ENCODE data around the gene CAMK2G. TPM values are rescaled to one million over a fixed set of nuclear protein-coding genes. Genes with fewer than 3 reads are reported as not detected.
"Not testable (repeated sequence)": the region's sequence is repeated elsewhere in the genome, so short reads cannot be mapped to it uniquely, and the experiment has no call there.

The CAMK2G gene
- total RNA-seq, 1 donor from 2014 or later, result 36.6 TPM

DNA sequence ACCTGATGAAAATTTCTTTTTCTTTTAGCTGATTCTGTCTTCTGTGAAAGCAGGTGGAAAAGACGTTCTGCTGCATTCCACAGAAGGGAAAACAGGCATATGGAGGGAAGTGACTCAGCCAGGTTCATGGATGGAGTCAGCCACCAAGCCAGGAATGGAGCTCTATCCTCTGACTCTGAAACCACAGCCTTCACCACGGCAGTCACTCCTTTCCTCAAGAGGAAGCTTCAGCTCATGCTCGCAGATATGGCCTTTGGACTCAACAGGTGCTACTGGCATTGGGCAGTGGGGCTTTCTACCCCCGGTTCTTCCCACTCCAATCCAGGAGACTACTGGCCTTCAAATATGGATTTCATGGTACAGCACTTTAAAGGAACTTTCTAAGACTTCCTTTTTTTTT is 25.1 kb upstream of the CAMK2G start:
- H3K4me2 ChIP-seq, result no peak overlapping the region

DNA sequence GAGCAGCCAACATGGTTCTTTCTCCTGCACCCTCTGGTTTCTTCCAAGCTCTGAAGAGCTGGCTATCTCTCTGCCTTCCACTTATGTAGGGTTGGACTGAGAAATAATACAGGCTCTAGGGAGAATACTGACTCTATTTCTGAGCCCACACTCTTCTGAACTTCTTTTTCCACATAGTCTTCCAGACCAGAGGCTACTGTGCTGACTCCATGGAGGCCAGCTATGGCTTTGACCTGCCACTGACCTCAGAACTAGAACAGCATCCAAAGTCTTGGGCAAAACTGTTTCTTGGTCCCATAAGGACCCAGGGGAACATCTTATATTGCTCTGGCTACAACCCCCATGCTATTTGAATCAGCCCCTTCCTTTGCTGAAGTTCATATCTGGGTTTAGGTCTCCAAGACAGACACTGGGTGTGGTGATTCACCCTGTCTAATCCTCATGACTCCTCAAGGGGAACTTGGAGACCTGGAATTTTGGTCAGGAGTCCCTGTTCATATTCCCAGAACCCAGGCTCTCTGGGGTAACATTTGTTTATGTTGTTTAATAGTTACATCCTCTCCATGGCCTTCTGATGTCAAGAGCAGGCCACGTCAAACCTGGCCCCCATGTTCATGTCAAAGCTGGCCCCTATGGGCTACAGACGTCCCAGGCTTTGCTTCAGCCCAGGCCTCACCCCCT is 24.5 kb upstream of the CAMK2G start:
- H3K9me3 Mint-ChIP-seq, result no peaks in the 10 kb centered on the region
- no peak for TF ChIP-seq EZH2 (IDR thresholded peaks at IDR 0.05)
- no peak for TF ChIP-seq EZH2phosphoT487 (IDR thresholded peaks at IDR 0.05)
- TF ChIP-seq, protein P1, sequence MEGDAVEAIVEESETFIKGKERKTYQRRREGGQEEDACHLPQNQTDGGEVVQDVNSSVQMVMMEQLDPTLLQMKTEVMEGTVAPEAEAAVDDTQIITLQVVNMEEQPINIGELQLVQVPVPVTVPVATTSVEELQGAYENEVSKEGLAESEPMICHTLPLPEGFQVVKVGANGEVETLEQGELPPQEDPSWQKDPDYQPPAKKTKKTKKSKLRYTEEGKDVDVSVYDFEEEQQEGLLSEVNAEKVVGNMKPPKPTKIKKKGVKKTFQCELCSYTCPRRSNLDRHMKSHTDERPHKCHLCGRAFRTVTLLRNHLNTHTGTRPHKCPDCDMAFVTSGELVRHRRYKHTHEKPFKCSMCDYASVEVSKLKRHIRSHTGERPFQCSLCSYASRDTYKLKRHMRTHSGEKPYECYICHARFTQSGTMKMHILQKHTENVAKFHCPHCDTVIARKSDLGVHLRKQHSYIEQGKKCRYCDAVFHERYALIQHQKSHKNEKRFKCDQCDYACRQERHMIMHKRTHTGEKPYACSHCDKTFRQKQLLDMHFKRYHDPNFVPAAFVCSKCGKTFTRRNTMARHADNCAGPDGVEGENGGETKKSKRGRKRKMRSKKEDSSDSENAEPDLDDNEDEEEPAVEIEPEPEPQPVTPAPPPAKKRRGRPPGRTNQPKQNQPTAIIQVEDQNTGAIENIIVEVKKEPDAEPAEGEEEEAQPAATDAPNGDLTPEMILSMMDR (IDR thresholded peaks at IDR 0.05), result no peak
- no peaks in the 10 kb centered on the region for H3K27me3 ChIP-seq
- H2AFZ ChIP-seq (replicated peaks), result no peak overlapping the region
- no peaks in the 10 kb centered on the region for H3K36me3 ChIP-seq
- H3F3A ChIP-seq (ENCODE audit: low read depth), result no peaks in the 10 kb centered on the region
- no peak for DNase-seq (ENCODE audit: low spot score)
- no peak overlapping the region for H3K4me3 ChIP-seq
- no peaks in the 10 kb centered on the region for H3K79me2 ChIP-seq (ENCODE audit: low read depth)
- no peak overlapping the region for H3K4me3 Mint-ChIP-seq
- H3K4me2 ChIP-seq, result no peak overlapping the region
- H3K9ac ChIP-seq, result no peak overlapping the region
- peaks cover 5% of the 10 kb centered on the region for H3K27me3 Mint-ChIP-seq (ENCODE audit: insufficient read depth, low read depth)
- no peaks in the 10 kb centered on the region for H3K36me3 Mint-ChIP-seq
- H4K20me1 ChIP-seq (ENCODE audit: low read depth), result no peaks in the 10 kb centered on the region
- H3K27ac ChIP-seq, result no peak overlapping the region
- H3K9me3 ChIP-seq (ENCODE audit: low read depth), result no peaks in the 10 kb centered on the region
- no peaks in the 10 kb centered on the region for H3K4me1 Mint-ChIP-seq
- no peak overlapping the region for H3K27ac Mint-ChIP-seq
- H3K4me1 ChIP-seq, result no peaks in the 10 kb centered on the region

More for the DNA sequence above, 25.1 kb upstream of the CAMK2G start:
- H3K79me2 ChIP-seq (ENCODE audit: low read depth), result no peaks in the 10 kb centered on the region
- no peak overlapping the region for H3K4me3 ChIP-seq
- no peak overlapping the region for H3K27ac Mint-ChIP-seq
- no peak overlapping the region for H3K9ac ChIP-seq
- no peak overlapping the region for H3K27ac ChIP-seq
- no peaks in the 10 kb centered on the region for H3K36me3 Mint-ChIP-seq
- no peaks in the 10 kb centered on the region for H3K36me3 ChIP-seq
- H3K4me3 Mint-ChIP-seq, result no peak overlapping the region
- H3K27me3 ChIP-seq, result no peaks in the 10 kb centered on the region
- peaks cover 5% of the 10 kb centered on the region for H3K27me3 Mint-ChIP-seq (ENCODE audit: insufficient read depth, low read depth)
- H4K20me1 ChIP-seq (ENCODE audit: low read depth), result no peaks in the 10 kb centered on the region
- H3F3A ChIP-seq (ENCODE audit: low read depth), result no peaks in the 10 kb centered on the region
- H3K9me3 Mint-ChIP-seq, result no peaks in the 10 kb centered on the region
- no peak for TF ChIP-seq EZH2phosphoT487 (IDR thresholded peaks at IDR 0.05)
- no peak for TF ChIP-seq EZH2 (IDR thresholded peaks at IDR 0.05)
- TF ChIP-seq, protein P1 (IDR thresholded peaks at IDR 0.05), result no peak
- H3K4me1 Mint-ChIP-seq, result no peaks in the 10 kb centered on the region
- H2AFZ ChIP-seq (replicated peaks), result no peak overlapping the region
- no peaks in the 10 kb centered on the region for H3K9me3 ChIP-seq (ENCODE audit: low read depth)
- DNase-seq (ENCODE audit: low spot score), result no peak
- H3K4me1 ChIP-seq, result no peaks in the 10 kb centered on the region

DNA sequence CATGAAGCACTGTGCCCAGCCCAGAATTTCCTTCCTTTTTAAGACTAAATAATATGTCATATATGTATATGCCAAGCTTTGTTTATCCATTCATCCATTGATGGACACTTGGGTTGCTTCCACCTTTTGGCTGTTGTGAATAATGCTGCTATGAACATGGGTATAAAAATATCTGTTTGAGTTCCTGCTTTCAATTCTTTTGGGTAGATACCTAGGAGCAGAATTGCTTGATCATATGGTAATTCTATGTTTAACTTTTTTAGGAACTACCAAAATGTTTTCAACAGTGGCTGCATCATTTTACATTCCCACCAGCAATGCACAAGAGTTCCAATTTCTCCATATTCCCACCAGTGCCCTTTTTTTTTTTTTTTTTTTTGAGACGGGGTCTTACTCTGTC is 23.3 kb upstream of the CAMK2G start:
- Mint-ChIP-seq H3K9me3 (no peaks in the 10 kb centered on the region), H3K27me3 (ENCODE audit: insufficient read depth, low read depth) (peaks cover 8% of the 10 kb centered on the region), H3K4me1 (no peaks in the 10 kb centered on the region), H3K4me3 (no peak overlapping the region), H3K27ac (no peak overlapping the region), H3K36me3 (no peaks in the 10 kb centered on the region)
- Histone ChIP-seq H3F3A (ENCODE audit: low read depth) (no peaks in the 10 kb centered on the region), H3K4me1 (no peaks in the 10 kb centered on the region), H3K9ac (no peak overlapping the region), H3K27me3 (no peaks in the 10 kb centered on the region), H3K27ac (no peak overlapping the region), H3K4me2 (no peak overlapping the region), H3K4me3 (no peak overlapping the region), H3K36me3 (no peaks in the 10 kb centered on the region), H2AFZ (replicated peaks) (no peak overlapping the region), H3K79me2 (ENCODE audit: low read depth) (no peaks in the 10 kb centered on the region), H4K20me1 (ENCODE audit: low read depth) (no peaks in the 10 kb centered on the region), H3K9me3 (ENCODE audit: low read depth) (no peaks in the 10 kb centered on the region)
- no peak for DNase-seq (ENCODE audit: low spot score)
- TF ChIP-seq EZH2 (IDR thresholded peaks at IDR 0.05) (no peak), EZH2phosphoT487 (IDR thresholded peaks at IDR 0.05) (no peak)
- TF ChIP-seq, protein P1 (IDR thresholded peaks at IDR 0.05), result no peak

DNA sequence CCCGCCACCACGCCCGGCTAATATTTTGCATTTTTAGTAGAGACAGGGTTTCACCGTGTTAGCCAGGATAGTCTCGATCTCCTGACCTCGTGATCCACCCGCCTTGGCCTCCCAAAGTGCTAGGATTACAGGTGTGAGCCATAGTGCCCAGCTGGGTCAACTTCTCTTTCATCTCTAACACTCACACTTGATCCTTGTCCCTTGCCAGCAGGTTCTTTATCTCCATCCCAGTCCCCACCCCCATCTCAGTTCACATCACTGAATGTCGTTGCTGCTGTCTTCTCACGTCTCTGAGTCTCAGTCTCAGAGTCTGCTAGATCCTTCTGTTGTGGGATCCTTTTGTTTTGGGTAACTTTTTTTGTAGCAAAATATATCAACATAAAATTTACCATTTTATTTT is 21.0 kb upstream of the CAMK2G start:
- not testable (repeated sequence) for H3K27ac Mint-ChIP-seq

More for the DNA sequence above, 21.0 kb upstream of the CAMK2G start:
- H3K9ac ChIP-seq; H3K4me1 ChIP-seq; H3K4me3 ChIP-seq; H3K9me3 Mint-ChIP-seq; H3K36me3 Mint-ChIP-seq; H3F3A ChIP-seq (ENCODE audit: low read depth); H3K9me3 ChIP-seq (ENCODE audit: low read depth); H3K4me1 Mint-ChIP-seq; DNase-seq (ENCODE audit: low spot score); H3K27me3 ChIP-seq; H2AFZ ChIP-seq (replicated peaks); H3K27ac ChIP-seq; H4K20me1 ChIP-seq (ENCODE audit: low read depth); H3K4me3 Mint-ChIP-seq; H3K36me3 ChIP-seq; H3K79me2 ChIP-seq (ENCODE audit: low read depth); H3K27me3 Mint-ChIP-seq (ENCODE audit: insufficient read depth, low read depth); H3K4me2 ChIP-seq: not testable (repeated sequence)

Data from neural progenitor cell (in vitro differentiated cells).